HepG2 (cell line): ENCODE results near the gene SLC25A19. TPM values are rescaled to one million over a fixed set of nuclear protein-coding genes. Genes with fewer than 3 reads are reported as not detected.

Experiments
- CHCHD3 ChIP-seq: sonication (generic); formaldehyde crosslinking; IDR thresholded peaks from 2 replicates; pipeline ENCODE4 v1.8.0; 2022; ENCODE audit warnings: mild to moderate bottlenecking, missing genetic modification reagents, moderate library complexity
- FOXJ3 ChIP-seq: sonication (generic); formaldehyde crosslinking; IDR thresholded peaks from 2 replicates; pipeline ENCODE4 v1.4.0; 2020; ENCODE audit warnings: missing genetic modification reagents, mild to moderate bottlenecking, borderline replicate concordance
- JARID2 ChIP-seq: sonication (generic); formaldehyde crosslinking; IDR thresholded peaks from 2 replicates; pipeline ENCODE4 v1.8.1; 2023; ENCODE audit warnings: missing genetic modification reagents, inconsistent platforms; ENCODE audit not compliant: insufficient replicate concordance
- PCBP2 ChIP-seq: fragments of 200-400 bp; formaldehyde crosslinking; optimal IDR thresholded peaks from 2 replicates; pipeline ENCODE3; 2018; ENCODE audit warnings: low read length, low read depth; ENCODE audit not compliant: poor library complexity, severe bottlenecking
- PHF5A ChIP-seq: IDR thresholded peaks from one replicate; pipeline ENCODE4 v1.6.1; 2018; ENCODE audit warnings: low read depth, missing genetic modification reagents; ENCODE audit not compliant: unreplicated experiment
- SMC3 ChIP-seq: IDR thresholded peaks from 2 replicates; pipeline ENCODE4 v1.6.1; 2011; ENCODE audit warnings: low read length, improper control_type of control experiment
- ZBTB3 ChIP-seq: sonication (generic); formaldehyde crosslinking; IDR thresholded peaks from 2 replicates; pipeline ENCODE4 v1.4.0; 2020; ENCODE audit warnings: low read depth, mild to moderate bottlenecking, moderate library complexity, missing genetic modification reagents, borderline replicate concordance
- ZFP62 ChIP-seq: sonication (generic); formaldehyde crosslinking; IDR thresholded peaks from 2 replicates; pipeline ENCODE4 v1.4.0; 2020; ENCODE audit warnings: missing genetic modification reagents
- ZNF160 ChIP-seq: sonication (generic); formaldehyde crosslinking; IDR thresholded peaks from 2 replicates; pipeline ENCODE4 v1.8.0; 2022; ENCODE audit warnings: mild to moderate bottlenecking, inconsistent platforms, missing genetic modification reagents
- ZNF34 ChIP-seq: sonication (generic); formaldehyde crosslinking; IDR thresholded peaks from 2 replicates; pipeline ENCODE4 v1.4.0; 2020; ENCODE audit warnings: mild to moderate bottlenecking, missing genetic modification reagents, borderline replicate concordance
- ZNF354B ChIP-seq: sonication (generic); formaldehyde crosslinking; IDR thresholded peaks from 2 replicates; pipeline ENCODE4 v1.8.0; 2022; ENCODE audit warnings: mild to moderate bottlenecking, missing genetic modification reagents
- ZNF382 ChIP-seq: sonication (generic); formaldehyde crosslinking; IDR thresholded peaks from 2 replicates; pipeline ENCODE4 v1.5.0; 2020; ENCODE audit warnings: missing genetic modification reagents, mild to moderate bottlenecking, borderline replicate concordance
- ZNF432 ChIP-seq: sonication (generic); formaldehyde crosslinking; IDR thresholded peaks from 2 replicates; pipeline ENCODE4 v1.5.0; 2020; ENCODE audit warnings: missing genetic modification reagents, mild to moderate bottlenecking, borderline replicate concordance
- polyA plus RNA-seq, 8 experiments: library from polyadenylated mRNA; depleted of rRNA in 3 of 8; stranded (reverse) in 7 of 8; unstranded in 1 of 8; fragments of >200 nt; fragmentation: Illumina TruSeq in 4 of 8; extraction: Trizol in 4 of 8; gene quantifications; 2 replicates each; pipeline versions ENCODE4 v1.2.1 to v1.2.3, GENCODE V29; 2011 to 2016; ENCODE audit warnings: low read depth in 4 of 8, missing spikeins in 1 of 8, mixed read lengths in 1 of 8; ENCODE audit not compliant: insufficient read depth in 1 of 8
- total RNA-seq, 5 experiments: library from RNA; depleted of rRNA; stranded (reverse); fragments of >200 nt; fragmentation: Illumina TruSeq; extraction: Trizol; gene quantifications; 2 replicates each; pipeline ENCODE4 v1.2.3, GENCODE V29; 2016; ENCODE audit warnings: low read depth in 1 of 5
- TF ChIP-seq, protein P1 (sequence below): sonication (generic); formaldehyde crosslinking; IDR thresholded peaks from 2 replicates; pipeline ENCODE4 v1.5.0; 2020; ENCODE audit warnings: mild to moderate bottlenecking, low read depth, missing genetic modification reagents, borderline replicate concordance
- TF ChIP-seq, protein P2 (sequence below): sonication (generic); formaldehyde crosslinking; IDR thresholded peaks from 2 replicates; pipeline ENCODE4 v1.4.0; 2020; ENCODE audit warnings: mild to moderate bottlenecking, missing genetic modification reagents
- TF ChIP-seq, protein P3 (sequence below): sonication (generic); formaldehyde crosslinking; IDR thresholded peaks from 2 replicates; pipeline ENCODE4 v1.4.0; 2020; ENCODE audit warnings: missing genetic modification reagents
- TF ChIP-seq, protein P4 (sequence below): IDR thresholded peaks from 2 replicates; pipeline ENCODE4 v1.6.1; 2018; ENCODE audit warnings: missing genetic modification reagents, mild to moderate bottlenecking, missing compliant biosample characterization
- TF ChIP-seq, protein P5 (sequence below): sonication (generic); formaldehyde crosslinking; IDR thresholded peaks from 2 replicates; pipeline ENCODE4 v1.4.0; 2020; ENCODE audit warnings: mild to moderate bottlenecking, missing genetic modification reagents, borderline replicate concordance

The SLC25A19 gene
- total and polyA plus RNA-seq, 2 of the 13 experiments (the other 11 are each of a cell fraction or from before 2014, with no cell fraction given), result 24.4 to 41.4 TPM

DNA sequence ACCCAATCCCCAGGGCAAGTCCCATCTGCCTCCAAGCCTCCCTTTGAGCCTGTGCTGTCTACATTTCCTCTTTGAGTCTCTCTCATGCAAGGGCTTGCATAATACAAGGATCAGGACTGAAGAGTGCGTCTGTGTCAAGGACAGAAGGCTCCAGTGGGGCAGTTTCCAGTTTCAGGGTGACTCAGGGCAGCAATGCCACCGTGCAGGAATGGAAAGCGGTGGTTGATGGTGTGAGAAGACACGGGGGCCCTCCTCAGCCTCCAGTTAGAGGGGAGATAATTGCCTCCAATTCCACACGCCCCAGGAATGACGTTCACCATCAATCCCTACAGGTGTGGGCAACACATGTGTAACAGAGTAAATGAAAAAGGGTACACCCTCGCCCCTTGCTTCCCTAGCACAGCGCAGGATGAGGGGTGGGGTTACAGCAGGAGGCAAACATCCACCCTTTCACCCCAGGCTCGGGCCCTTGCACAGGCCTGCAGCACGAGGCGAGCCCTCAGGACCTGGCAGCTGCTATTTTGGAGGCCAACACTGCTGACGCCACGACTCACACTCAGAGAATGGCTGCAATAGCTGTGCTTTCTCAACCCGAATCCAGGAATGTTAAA lies 24.8 kb upstream of the SLC25A19 start (continued):
- TF ChIP-seq ZNF432, result no peak
- no peak for TF ChIP-seq ZNF160
- no peak for TF ChIP-seq ZNF382 (CRISPR knock-in tag)
- TF ChIP-seq, protein P1, sequence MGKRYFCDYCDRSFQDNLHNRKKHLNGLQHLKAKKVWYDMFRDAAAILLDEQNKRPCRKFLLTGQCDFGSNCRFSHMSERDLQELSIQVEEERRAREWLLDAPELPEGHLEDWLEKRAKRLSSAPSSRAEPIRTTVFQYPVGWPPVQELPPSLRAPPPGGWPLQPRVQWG (CRISPR knock-in tag), result no peak
- TF ChIP-seq ZNF354B (CRISPR knock-in tag), result no peak
- no peak for TF ChIP-seq ZFP62 (CRISPR knock-in tag)
- TF ChIP-seq, protein P2, sequence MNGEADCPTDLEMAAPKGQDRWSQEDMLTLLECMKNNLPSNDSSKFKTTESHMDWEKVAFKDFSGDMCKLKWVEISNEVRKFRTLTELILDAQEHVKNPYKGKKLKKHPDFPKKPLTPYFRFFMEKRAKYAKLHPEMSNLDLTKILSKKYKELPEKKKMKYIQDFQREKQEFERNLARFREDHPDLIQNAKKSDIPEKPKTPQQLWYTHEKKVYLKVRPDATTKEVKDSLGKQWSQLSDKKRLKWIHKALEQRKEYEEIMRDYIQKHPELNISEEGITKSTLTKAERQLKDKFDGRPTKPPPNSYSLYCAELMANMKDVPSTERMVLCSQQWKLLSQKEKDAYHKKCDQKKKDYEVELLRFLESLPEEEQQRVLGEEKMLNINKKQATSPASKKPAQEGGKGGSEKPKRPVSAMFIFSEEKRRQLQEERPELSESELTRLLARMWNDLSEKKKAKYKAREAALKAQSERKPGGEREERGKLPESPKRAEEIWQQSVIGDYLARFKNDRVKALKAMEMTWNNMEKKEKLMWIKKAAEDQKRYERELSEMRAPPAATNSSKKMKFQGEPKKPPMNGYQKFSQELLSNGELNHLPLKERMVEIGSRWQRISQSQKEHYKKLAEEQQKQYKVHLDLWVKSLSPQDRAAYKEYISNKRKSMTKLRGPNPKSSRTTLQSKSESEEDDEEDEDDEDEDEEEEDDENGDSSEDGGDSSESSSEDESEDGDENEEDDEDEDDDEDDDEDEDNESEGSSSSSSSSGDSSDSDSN (CRISPR knock-in tag), result no peak
- no peak for TF ChIP-seq PHF5A (CRISPR knock-in tag)
- TF ChIP-seq ZNF34 (CRISPR knock-in tag), result no peak
- peak; percentile 24; the same call in 1 of the 2 replicates for TF ChIP-seq SMC3
- TF ChIP-seq FOXJ3 (CRISPR knock-in tag), result no peak
- TF ChIP-seq, protein P3, sequence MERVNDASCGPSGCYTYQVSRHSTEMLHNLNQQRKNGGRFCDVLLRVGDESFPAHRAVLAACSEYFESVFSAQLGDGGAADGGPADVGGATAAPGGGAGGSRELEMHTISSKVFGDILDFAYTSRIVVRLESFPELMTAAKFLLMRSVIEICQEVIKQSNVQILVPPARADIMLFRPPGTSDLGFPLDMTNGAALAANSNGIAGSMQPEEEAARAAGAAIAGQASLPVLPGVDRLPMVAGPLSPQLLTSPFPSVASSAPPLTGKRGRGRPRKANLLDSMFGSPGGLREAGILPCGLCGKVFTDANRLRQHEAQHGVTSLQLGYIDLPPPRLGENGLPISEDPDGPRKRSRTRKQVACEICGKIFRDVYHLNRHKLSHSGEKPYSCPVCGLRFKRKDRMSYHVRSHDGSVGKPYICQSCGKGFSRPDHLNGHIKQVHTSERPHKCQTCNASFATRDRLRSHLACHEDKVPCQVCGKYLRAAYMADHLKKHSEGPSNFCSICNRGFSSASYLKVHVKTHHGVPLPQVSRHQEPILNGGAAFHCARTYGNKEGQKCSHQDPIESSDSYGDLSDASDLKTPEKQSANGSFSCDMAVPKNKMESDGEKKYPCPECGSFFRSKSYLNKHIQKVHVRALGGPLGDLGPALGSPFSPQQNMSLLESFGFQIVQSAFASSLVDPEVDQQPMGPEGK (CRISPR knock-in tag), result peak; percentile 16; the same call in 1 of the 2 replicates
- TF ChIP-seq CHCHD3 (CRISPR knock-in tag), result no peak
- TF ChIP-seq ZBTB3 (CRISPR knock-in tag), result no peak
- TF ChIP-seq PCBP2, result no peak
- TF ChIP-seq, protein P4, sequence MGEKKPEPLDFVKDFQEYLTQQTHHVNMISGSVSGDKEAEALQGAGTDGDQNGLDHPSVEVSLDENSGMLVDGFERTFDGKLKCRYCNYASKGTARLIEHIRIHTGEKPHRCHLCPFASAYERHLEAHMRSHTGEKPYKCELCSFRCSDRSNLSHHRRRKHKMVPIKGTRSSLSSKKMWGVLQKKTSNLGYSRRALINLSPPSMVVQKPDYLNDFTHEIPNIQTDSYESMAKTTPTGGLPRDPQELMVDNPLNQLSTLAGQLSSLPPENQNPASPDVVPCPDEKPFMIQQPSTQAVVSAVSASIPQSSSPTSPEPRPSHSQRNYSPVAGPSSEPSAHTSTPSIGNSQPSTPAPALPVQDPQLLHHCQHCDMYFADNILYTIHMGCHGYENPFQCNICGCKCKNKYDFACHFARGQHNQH (CRISPR knock-in tag), result peak; percentile 48; the same call in 1 of the 2 replicates
- TF ChIP-seq, protein P5, sequence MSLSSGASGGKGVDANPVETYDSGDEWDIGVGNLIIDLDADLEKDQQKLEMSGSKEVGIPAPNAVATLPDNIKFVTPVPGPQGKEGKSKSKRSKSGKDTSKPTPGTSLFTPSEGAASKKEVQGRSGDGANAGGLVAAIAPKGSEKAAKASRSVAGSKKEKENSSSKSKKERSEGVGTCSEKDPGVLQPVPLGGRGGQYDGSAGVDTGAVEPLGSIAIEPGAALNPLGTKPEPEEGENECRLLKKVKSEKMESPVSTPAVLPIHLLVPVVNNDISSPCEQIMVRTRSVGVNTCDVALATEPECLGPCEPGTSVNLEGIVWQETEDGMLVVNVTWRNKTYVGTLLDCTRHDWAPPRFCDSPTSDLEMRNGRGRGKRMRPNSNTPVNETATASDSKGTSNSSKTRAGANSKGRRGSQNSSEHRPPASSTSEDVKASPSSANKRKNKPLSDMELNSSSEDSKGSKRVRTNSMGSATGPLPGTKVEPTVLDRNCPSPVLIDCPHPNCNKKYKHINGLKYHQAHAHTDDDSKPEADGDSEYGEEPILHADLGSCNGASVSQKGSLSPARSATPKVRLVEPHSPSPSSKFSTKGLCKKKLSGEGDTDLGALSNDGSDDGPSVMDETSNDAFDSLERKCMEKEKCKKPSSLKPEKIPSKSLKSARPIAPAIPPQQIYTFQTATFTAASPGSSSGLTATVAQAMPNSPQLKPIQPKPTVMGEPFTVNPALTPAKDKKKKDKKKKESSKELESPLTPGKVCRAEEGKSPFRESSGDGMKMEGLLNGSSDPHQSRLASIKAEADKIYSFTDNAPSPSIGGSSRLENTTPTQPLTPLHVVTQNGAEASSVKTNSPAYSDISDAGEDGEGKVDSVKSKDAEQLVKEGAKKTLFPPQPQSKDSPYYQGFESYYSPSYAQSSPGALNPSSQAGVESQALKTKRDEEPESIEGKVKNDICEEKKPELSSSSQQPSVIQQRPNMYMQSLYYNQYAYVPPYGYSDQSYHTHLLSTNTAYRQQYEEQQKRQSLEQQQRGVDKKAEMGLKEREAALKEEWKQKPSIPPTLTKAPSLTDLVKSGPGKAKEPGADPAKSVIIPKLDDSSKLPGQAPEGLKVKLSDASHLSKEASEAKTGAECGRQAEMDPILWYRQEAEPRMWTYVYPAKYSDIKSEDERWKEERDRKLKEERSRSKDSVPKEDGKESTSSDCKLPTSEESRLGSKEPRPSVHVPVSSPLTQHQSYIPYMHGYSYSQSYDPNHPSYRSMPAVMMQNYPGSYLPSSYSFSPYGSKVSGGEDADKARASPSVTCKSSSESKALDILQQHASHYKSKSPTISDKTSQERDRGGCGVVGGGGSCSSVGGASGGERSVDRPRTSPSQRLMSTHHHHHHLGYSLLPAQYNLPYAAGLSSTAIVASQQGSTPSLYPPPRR, result no peak
- no peak for TF ChIP-seq JARID2 (CRISPR knock-in tag)
